ENCODE data around the gene CHST15.
"Not testable (repeated sequence)": the region's sequence is repeated elsewhere in the genome, so short reads cannot be mapped to it uniquely, and the experiment has no call there.

Gene CHST15

GRCh38 chr10:124040451-124041188, 52.8 kb downstream of the CHST15 start:
- H3K4me3 ChIP-seq (ENCODE audit: low read depth, low read length): no peak overlapping the region
- no peak overlapping the region for H3K27ac ChIP-seq (ENCODE audit: low read depth, low read length)
- H3K36me3 ChIP-seq (ENCODE audit: control insufficient read depth, insufficient read depth, low read length): peaks cover 40% of the 10 kb centered on the region
- peaks cover 4% of the 10 kb centered on the region; the same call in 1 of the 2 replicates for H3K4me1 ChIP-seq (ENCODE audit: control insufficient read depth, insufficient read depth, low read length)
- H3K9me3 ChIP-seq (ENCODE audit: control insufficient read depth, insufficient read depth, low read depth, low read length): no peaks in the 10 kb centered on the region
- H3K27me3 ChIP-seq (ENCODE audit: control insufficient read depth, insufficient read depth, low read length): no peaks in the 10 kb centered on the region
- no peak overlapping the region for H3K9ac ChIP-seq (ENCODE audit: low read length)

- no peaks in the 10 kb centered on the region for H3K9me3 ChIP-seq (ENCODE audit: control insufficient read depth, insufficient read depth, low read depth, low read length)
- no peak overlapping the region for H3K27ac ChIP-seq (ENCODE audit: low read depth, low read length)
- peaks cover 4% of the 10 kb centered on the region; the same call in 1 of the 2 replicates for H3K4me1 ChIP-seq (ENCODE audit: control insufficient read depth, insufficient read depth, low read length)
- H3K4me3 ChIP-seq (ENCODE audit: low read depth, low read length): no peak overlapping the region
- H3K27me3 ChIP-seq (ENCODE audit: control insufficient read depth, insufficient read depth, low read length): no peaks in the 10 kb centered on the region
- H3K36me3 ChIP-seq (ENCODE audit: control insufficient read depth, insufficient read depth, low read length): peaks cover 40% of the 10 kb centered on the region
- H3K9ac ChIP-seq (ENCODE audit: low read length): no peak overlapping the region
Observed at GRCh38 chr10:124039483-124040013, 53.9 kb downstream of the CHST15 start.

GRCh38 chr10:124037784-124038183, 55.6 kb downstream of the CHST15 start:
- Histone ChIP-seq H3K4me3 (ENCODE audit: low read depth, low read length) (no peak overlapping the region), H3K27me3 (ENCODE audit: control insufficient read depth, insufficient read depth, low read length) (no peaks in the 10 kb centered on the region), H3K36me3 (ENCODE audit: control insufficient read depth, insufficient read depth, low read length) (peaks cover 37% of the 10 kb centered on the region), H3K27ac (ENCODE audit: low read depth, low read length) (no peak overlapping the region), H3K9me3 (ENCODE audit: control insufficient read depth, insufficient read depth, low read depth, low read length) (no peaks in the 10 kb centered on the region), H3K9ac (ENCODE audit: low read length) (no peak overlapping the region), H3K4me1 (ENCODE audit: control insufficient read depth, insufficient read depth, low read length) (peaks cover 16% of the 10 kb centered on the region)

GRCh38 chr10:124037286-124037685, 56.1 kb downstream of the CHST15 start:
- Histone ChIP-seq H3K27ac (ENCODE audit: low read depth, low read length) (no peak overlapping the region), H3K36me3 (ENCODE audit: control insufficient read depth, insufficient read depth, low read length) (peaks cover 35% of the 10 kb centered on the region)

GRCh38 chr10:124036746-124037145, 56.7 kb downstream of the CHST15 start:
- H3K27me3 ChIP-seq (ENCODE audit: control insufficient read depth, insufficient read depth, low read length): no peaks in the 10 kb centered on the region
- H3K9me3 ChIP-seq (ENCODE audit: control insufficient read depth, insufficient read depth, low read depth, low read length): no peaks in the 10 kb centered on the region
- H3K27ac ChIP-seq (ENCODE audit: low read depth, low read length): no peak overlapping the region
- H3K9ac ChIP-seq (ENCODE audit: low read length): no peak overlapping the region
- no peak overlapping the region for H3K4me3 ChIP-seq (ENCODE audit: low read depth, low read length)
- peaks cover 29% of the 10 kb centered on the region for H3K36me3 ChIP-seq (ENCODE audit: control insufficient read depth, insufficient read depth, low read length)
- H3K4me1 ChIP-seq (ENCODE audit: control insufficient read depth, insufficient read depth, low read length): peaks cover 26% of the 10 kb centered on the region

More at GRCh38 chr10:124037286-124037685, 56.1 kb downstream of the CHST15 start:
- H3K9ac ChIP-seq (ENCODE audit: low read length): no peak overlapping the region
- H3K4me3 ChIP-seq (ENCODE audit: low read depth, low read length): no peak overlapping the region
- H3K27me3 ChIP-seq (ENCODE audit: control insufficient read depth, insufficient read depth, low read length): no peaks in the 10 kb centered on the region
- no peaks in the 10 kb centered on the region for H3K9me3 ChIP-seq (ENCODE audit: control insufficient read depth, insufficient read depth, low read depth, low read length)
- peaks cover 21% of the 10 kb centered on the region for H3K4me1 ChIP-seq (ENCODE audit: control insufficient read depth, insufficient read depth, low read length)

- Histone ChIP-seq H3K4me3 (ENCODE audit: low read depth, low read length) (no peak overlapping the region), H3K9ac (ENCODE audit: low read length) (no peak overlapping the region), H3K9me3 (ENCODE audit: control insufficient read depth, insufficient read depth, low read depth, low read length) (no peaks in the 10 kb centered on the region), H3K27ac (ENCODE audit: low read depth, low read length) (no peak overlapping the region), H3K27me3 (ENCODE audit: control insufficient read depth, insufficient read depth, low read length) (no peaks in the 10 kb centered on the region), H3K36me3 (ENCODE audit: control insufficient read depth, insufficient read depth, low read length) (peaks cover 29% of the 10 kb centered on the region), H3K4me1 (ENCODE audit: control insufficient read depth, insufficient read depth, low read length) (peaks cover 26% of the 10 kb centered on the region)
Observed at GRCh38 chr10:124035928-124036558, 57.4 kb downstream of the CHST15 start.

GRCh38 chr10:124035306-124035927, 58.0 kb downstream of the CHST15 start:
- Histone ChIP-seq H3K4me3 (ENCODE audit: low read depth, low read length) (no peak overlapping the region), H3K27ac (ENCODE audit: low read depth, low read length) (no peak overlapping the region), H3K36me3 (ENCODE audit: control insufficient read depth, insufficient read depth, low read length) (peaks cover 29% of the 10 kb centered on the region), H3K4me1 (ENCODE audit: control insufficient read depth, insufficient read depth, low read length) (peaks cover 26% of the 10 kb centered on the region), H3K9ac (ENCODE audit: low read length) (no peak overlapping the region), H3K9me3 (ENCODE audit: control insufficient read depth, insufficient read depth, low read depth, low read length) (no peaks in the 10 kb centered on the region), H3K27me3 (ENCODE audit: control insufficient read depth, insufficient read depth, low read length) (no peaks in the 10 kb centered on the region)

- H3K9ac ChIP-seq (ENCODE audit: low read length); H3K27me3 ChIP-seq (ENCODE audit: control insufficient read depth, insufficient read depth, low read length); H3K27ac ChIP-seq (ENCODE audit: low read depth, low read length); H3K9me3 ChIP-seq (ENCODE audit: control insufficient read depth, insufficient read depth, low read depth, low read length); H3K4me3 ChIP-seq (ENCODE audit: low read depth, low read length): not testable (repeated sequence)
- Histone ChIP-seq H3K4me1 (ENCODE audit: control insufficient read depth, insufficient read depth, low read length) (peaks cover 26% of the 10 kb centered on the region), H3K36me3 (ENCODE audit: control insufficient read depth, insufficient read depth, low read length) (peaks cover 29% of the 10 kb centered on the region)
Observed at GRCh38 chr10:124034576-124035305, 58.7 kb downstream of the CHST15 start.

GRCh38 chr10:124033887-124034218, 59.5 kb downstream of the CHST15 start:
- H3K27ac ChIP-seq (ENCODE audit: low read depth, low read length): no peak overlapping the region
- peaks cover 21% of the 10 kb centered on the region for H3K36me3 ChIP-seq (ENCODE audit: control insufficient read depth, insufficient read depth, low read length)
- H3K9ac ChIP-seq (ENCODE audit: low read length): no peak overlapping the region
- no peak overlapping the region for H3K4me3 ChIP-seq (ENCODE audit: low read depth, low read length)
- H3K27me3 ChIP-seq (ENCODE audit: control insufficient read depth, insufficient read depth, low read length): no peaks in the 10 kb centered on the region
- H3K9me3 ChIP-seq (ENCODE audit: control insufficient read depth, insufficient read depth, low read depth, low read length): no peaks in the 10 kb centered on the region
- H3K4me1 ChIP-seq (ENCODE audit: control insufficient read depth, insufficient read depth, low read length): peaks cover 26% of the 10 kb centered on the region

- Histone ChIP-seq H3K36me3 (ENCODE audit: control insufficient read depth, insufficient read depth, low read length) (peaks cover 18% of the 10 kb centered on the region), H3K9me3 (ENCODE audit: control insufficient read depth, insufficient read depth, low read depth, low read length) (no peaks in the 10 kb centered on the region), H3K4me1 (ENCODE audit: control insufficient read depth, insufficient read depth, low read length) (peaks cover 26% of the 10 kb centered on the region), H3K27ac (ENCODE audit: low read depth, low read length) (no peak overlapping the region), H3K27me3 (ENCODE audit: control insufficient read depth, insufficient read depth, low read length) (no peaks in the 10 kb centered on the region), H3K4me3 (ENCODE audit: low read depth, low read length) (no peak overlapping the region), H3K9ac (ENCODE audit: low read length) (no peak overlapping the region)
Observed at GRCh38 chr10:124032971-124033886, 60.2 kb downstream of the CHST15 start.

Data from HUES6 (cell line).